GM19372 (cell line): ENCODE measurements around the gene C5orf63.
"Not testable (repeated sequence)": the region's sequence is repeated elsewhere in the genome, so short reads cannot be mapped to it uniquely, and the experiment has no call there.

Source experiments
- ATAC-seq: cut with Tn5 transposase; IDR thresholded peaks from one replicate; pipeline ENCODE4 v1.9.1; 2021; ENCODE audit warnings: mild to moderate bottlenecking, low read depth, moderate library complexity; ENCODE audit not compliant: unreplicated experiment

C5orf63 gene

DNA sequence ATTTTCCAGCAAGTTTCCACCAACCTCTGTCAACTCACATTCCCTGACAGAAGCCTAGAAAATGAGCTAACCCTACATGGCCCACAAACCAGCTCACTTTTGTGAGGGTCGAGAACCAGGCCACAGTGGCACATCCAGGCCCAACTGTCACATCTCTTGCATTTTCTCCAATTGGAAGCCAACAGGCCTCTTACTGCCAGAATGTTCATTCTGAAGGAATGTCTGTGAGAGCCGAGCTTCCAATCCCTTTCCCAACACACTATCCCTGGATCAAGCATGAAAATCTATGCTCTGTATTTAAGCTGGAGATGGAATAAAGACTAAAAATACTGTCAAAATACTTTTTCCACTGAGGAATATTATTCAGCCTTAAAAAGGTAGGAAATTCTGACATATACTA is 62.9 kb downstream of the C5orf63 start:
- no peak for ATAC-seq

DNA sequence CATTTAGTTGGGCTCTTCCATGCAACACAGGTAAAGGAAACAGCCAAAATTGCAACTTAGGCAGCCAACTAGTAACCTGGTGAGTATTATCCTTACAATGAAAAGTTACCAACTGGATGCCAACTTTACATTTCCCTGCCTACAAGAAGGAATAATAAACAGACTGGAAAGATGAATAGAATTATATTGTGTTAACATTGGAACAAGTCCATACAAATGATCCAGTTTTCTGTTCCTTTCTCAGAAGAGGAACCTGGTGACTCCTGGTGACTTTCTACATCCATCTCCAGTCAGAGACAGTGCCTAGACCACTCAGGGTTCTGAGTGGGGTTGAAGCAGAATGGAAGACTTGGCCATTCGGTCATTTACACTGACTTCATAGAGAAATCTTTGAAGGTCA is 63.5 kb downstream of the C5orf63 start:
- ATAC-seq: no peak

DNA sequence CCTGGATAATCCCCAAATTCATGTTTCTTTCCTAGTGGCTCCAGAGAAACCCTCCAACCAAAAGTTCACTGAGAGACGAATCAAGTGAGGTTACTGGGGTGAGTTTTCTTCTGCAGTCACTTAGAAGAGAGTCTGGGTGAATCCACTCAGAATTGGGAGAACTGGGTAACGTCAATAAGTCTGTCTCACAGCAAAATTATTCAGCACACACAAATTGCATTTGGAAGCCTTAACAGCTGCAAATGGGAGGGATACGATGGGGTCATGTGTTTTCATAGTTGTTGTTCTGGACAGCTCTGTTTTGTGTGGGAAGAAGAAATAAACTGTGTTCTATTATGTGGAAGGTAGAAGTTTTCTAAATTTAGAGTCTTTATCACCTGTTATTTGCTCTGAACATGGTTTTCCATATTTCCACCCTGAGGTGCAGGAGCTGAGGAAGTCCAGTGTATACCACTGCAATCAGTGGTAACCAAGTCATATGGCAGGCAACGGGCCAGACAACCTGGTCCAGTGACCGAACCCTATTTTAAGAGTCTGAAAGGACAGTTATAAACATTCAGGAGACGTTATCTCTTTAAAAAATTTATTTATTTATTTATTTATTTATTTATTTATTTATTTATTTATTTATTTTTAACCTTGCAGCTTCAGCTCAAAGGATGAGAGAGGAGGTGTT is 64.9 kb downstream of the C5orf63 start:
- no peak for ATAC-seq

DNA sequence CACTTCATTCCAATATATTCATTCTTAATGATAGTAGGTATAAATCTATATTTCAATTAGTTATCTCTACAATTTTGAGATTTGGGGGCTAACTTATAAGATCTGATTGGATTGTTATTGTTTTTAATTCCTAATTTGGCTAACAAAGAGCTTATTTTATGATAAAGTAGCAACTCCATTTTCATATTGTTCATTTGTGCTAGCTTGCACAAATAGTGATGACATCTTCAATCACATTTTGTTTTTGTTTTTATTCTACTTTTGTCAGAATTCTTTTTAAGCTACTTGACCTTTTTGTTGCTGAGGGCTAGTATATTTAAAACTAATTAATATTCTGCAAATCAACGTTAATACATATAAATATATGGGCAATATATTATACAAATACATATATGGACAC is 65.8 kb downstream of the C5orf63 start:
- ATAC-seq: no peak

- no peak for ATAC-seq
Measured at GRCh38 chr5:127006744-127007143, 66.6 kb downstream of the C5orf63 start.

DNA sequence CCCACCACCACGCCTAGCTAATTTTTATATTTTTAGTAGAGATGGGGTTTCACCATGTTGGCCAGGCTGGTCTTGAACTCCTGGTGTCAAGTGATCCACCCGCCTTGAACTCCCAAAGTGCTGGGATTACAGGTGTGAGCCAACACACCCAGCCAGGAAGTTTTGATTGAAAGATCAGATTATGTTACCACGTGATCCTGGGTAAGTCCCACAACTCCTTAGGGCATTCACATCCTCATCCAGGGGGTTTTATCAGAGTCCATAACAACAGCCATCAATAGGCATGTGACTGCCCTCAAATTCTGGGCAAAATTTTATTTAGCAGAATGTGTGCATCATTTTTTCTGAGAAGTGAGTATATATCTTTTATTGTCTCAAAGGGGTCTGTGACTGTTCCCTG is 68.0 kb downstream of the C5orf63 start:
- not testable (repeated sequence) for ATAC-seq

DNA sequence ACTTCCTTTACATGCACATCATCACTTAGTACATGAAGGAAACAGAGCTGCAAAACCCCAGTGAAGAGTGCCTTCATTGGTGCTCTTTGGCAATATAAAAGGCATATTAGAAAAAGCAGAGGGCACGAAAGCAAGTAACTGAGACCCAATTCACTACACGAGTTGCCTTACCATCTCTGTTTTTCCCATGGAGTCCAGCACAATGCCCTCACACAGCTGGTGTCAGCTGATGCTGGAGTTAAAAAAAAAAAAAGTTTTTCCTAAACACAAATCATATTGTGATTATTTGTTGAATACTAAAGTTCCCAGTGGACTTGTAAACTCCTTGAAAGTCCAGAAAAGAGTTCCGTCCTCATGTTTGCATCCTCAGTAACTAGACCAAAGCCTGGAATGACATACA is 68.6 kb downstream of the C5orf63 start:
- no peak for ATAC-seq

- no peak for ATAC-seq
Measured at GRCh38 chr5:127003798-127004495, 69.4 kb downstream of the C5orf63 start.

- ATAC-seq: no peak
Measured at GRCh38 chr5:127002390-127002789, 70.9 kb downstream of the C5orf63 start.

- no peak for ATAC-seq
Measured at GRCh38 chr5:127001621-127002296, 71.5 kb downstream of the C5orf63 start.
